22Rv1 (cell line): ENCODE results near the gene WWOX.

Source experiments
- H3K27ac ChIP-seq: fragments of 450-650 bp; 2 replicates; pipeline ENCODE4 v1.5.1; 2017
- CTCF ChIP-seq: fragments of 450-650 bp; IDR thresholded peaks from 2 replicates; pipeline ENCODE4 v1.5.1; 2017; ENCODE audit warnings: mild to moderate bottlenecking
- ZFX ChIP-seq: fragments of 450-650 bp; IDR thresholded peaks from 2 replicates; pipeline ENCODE4 v1.6.1; 2017; ENCODE audit warnings: antibody characterized with exemption, borderline replicate concordance

WWOX gene

GRCh38 chr16:79155471-79155870 is 1056.0 kb downstream of the WWOX start:
- TF ChIP-seq CTCF = no peak
- TF ChIP-seq ZFX = no peak
- no peak overlapping the region for H3K27ac ChIP-seq

GRCh38 chr16:79155904-79156303 is 1056.5 kb downstream of the WWOX start:
- TF ChIP-seq ZFX = no peak
- TF ChIP-seq CTCF = no peak
- no peak overlapping the region for H3K27ac ChIP-seq

GRCh38 chr16:79156761-79157160 is 1057.3 kb downstream of the WWOX start:
- no peak overlapping the region for H3K27ac ChIP-seq
- no peak for TF ChIP-seq ZFX
- no peak for TF ChIP-seq CTCF

GRCh38 chr16:79158337-79158736 is 1058.9 kb downstream of the WWOX start:
- TF ChIP-seq ZFX (no peak), CTCF (no peak)
- H3K27ac ChIP-seq = no peak overlapping the region

GRCh38 chr16:79159261-79160049 is 1060.0 kb downstream of the WWOX start:
- TF ChIP-seq CTCF (no peak), ZFX (no peak)
- H3K27ac ChIP-seq = no peak overlapping the region

- H3K27ac ChIP-seq = no peak overlapping the region
- no peak for TF ChIP-seq CTCF
- no peak for TF ChIP-seq ZFX
Measured at GRCh38 chr16:79162977-79163376, 1063.5 kb downstream of the WWOX start.

GRCh38 chr16:79163691-79164387 is 1064.4 kb downstream of the WWOX start:
- TF ChIP-seq ZFX (no peak), CTCF (no peak)
- H3K27ac ChIP-seq = no peak overlapping the region
